ENCODE measurements around the gene POMGNT1.

GRCh38 chr1:46179138-46180081, 18.8 kb downstream of the POMGNT1 start:
- TF ChIP-seq RBAK (tag by site-specific recombination; IDR thresholded peaks at IDR 0.05) (no peak), CTCF (tag by site-specific recombination; IDR thresholded peaks at IDR 0.05) (peak; percentile 99), INSM2 (tag by site-specific recombination; IDR thresholded peaks at IDR 0.05) (no peak), ZNF596 (tag by site-specific recombination; IDR thresholded peaks at IDR 0.05) (no peak), ZNF704 (tag by site-specific recombination; IDR thresholded peaks at IDR 0.05) (no peak), ZBTB7A (tag by site-specific recombination; IDR thresholded peaks at IDR 0.05; ENCODE audit: low read depth) (peak; percentile 71; the same call in 1 of the 2 replicates), ZNF548 (tag by site-specific recombination; IDR thresholded peaks at IDR 0.05) (no peak), ZNF350 (tag by site-specific recombination; IDR thresholded peaks at IDR 0.05) (no peak), ZNF654 (tag by site-specific recombination; IDR thresholded peaks at IDR 0.05; ENCODE audit: low read depth) (peak; percentile 100), SALL2 (tag by site-specific recombination; IDR thresholded peaks at IDR 0.05; ENCODE audit: borderline replicate concordance) (no peak)
